Neural progenitor cell (in vitro differentiated cells): Measurements from ENCODE around the gene CADPS.

Experiments used
- EZH2 ChIP-seq: fragments of 200-600 bp; sonication (generic); IDR thresholded peaks from 2 replicates; pipeline ENCODE4 v1.6.1; 2017; ENCODE audit warnings: antibody characterized with exemption, mild to moderate bottlenecking, moderate library complexity
- TF ChIP-seq, protein P1 (sequence below): fragments of 200-600 bp; sonication (generic); IDR thresholded peaks from 2 replicates; pipeline ENCODE4 v1.5.1; 2017; ENCODE audit warnings: antibody characterized with exemption, mild to moderate bottlenecking

DNA sequence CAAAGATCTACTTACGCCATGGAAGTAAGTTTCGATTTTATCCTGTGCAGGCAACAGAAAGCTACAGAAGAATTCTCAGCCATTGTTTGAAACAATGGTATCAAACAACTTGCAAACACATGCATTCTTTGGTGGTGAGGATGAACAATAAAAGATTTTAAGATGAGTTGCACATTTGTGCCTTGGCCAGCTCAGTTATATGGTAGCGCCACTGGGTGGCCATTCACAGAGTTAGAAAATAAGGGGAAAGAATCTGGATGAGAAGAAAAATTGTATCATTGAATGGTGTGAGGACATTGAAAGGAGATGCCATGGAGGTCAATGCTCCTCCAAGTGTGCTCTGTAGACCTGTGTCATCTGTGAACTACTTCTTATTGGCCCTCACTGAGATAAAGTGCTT is 11.6 kb downstream of the CADPS start:
- TF ChIP-seq, protein P1, sequence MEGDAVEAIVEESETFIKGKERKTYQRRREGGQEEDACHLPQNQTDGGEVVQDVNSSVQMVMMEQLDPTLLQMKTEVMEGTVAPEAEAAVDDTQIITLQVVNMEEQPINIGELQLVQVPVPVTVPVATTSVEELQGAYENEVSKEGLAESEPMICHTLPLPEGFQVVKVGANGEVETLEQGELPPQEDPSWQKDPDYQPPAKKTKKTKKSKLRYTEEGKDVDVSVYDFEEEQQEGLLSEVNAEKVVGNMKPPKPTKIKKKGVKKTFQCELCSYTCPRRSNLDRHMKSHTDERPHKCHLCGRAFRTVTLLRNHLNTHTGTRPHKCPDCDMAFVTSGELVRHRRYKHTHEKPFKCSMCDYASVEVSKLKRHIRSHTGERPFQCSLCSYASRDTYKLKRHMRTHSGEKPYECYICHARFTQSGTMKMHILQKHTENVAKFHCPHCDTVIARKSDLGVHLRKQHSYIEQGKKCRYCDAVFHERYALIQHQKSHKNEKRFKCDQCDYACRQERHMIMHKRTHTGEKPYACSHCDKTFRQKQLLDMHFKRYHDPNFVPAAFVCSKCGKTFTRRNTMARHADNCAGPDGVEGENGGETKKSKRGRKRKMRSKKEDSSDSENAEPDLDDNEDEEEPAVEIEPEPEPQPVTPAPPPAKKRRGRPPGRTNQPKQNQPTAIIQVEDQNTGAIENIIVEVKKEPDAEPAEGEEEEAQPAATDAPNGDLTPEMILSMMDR = peak; percentile 39
- TF ChIP-seq EZH2 = no peak
